Sigmoid colon (tissue), 7 donors: ENCODE data around the gene GMPPA. TPM values are rescaled to one million over a fixed set of nuclear protein-coding genes. Genes with fewer than 3 reads are reported as not detected.

Source experiments
- DNase-seq: peaks from one replicate; pipeline ENCODE4 v3.0.0-alpha.2; 2019
- H3K27ac ChIP-seq, 4 donors: fragments of 200-600 bp; sonication (generic); one replicate each; pipeline ENCODE4 v1.5.1; 2016 to 2019; ENCODE audit warnings: mild to moderate bottlenecking in 1 of 4
- H3K27me3 ChIP-seq, 3 donors: fragments of 200-600 bp; sonication (generic); one replicate each; pipeline ENCODE4 v1.5.1; 2019; ENCODE audit warnings: mild to moderate bottlenecking in 1 of 3
- H3K36me3 ChIP-seq, 4 donors: fragments of 200-600 bp; sonication (generic); one replicate each; pipeline ENCODE4 v1.5.1; 2016 to 2019
- H3K4me1 ChIP-seq, 4 donors: fragments of 200-600 bp; sonication (generic); one replicate each; pipeline ENCODE4 v1.5.1; 2017 to 2019
- H3K4me3 ChIP-seq, 4 donors: fragments of 200-600 bp; sonication (generic); one replicate each; pipeline ENCODE4 v1.5.1; 2017 to 2019; ENCODE audit warnings: mild to moderate bottlenecking in 2 of 4, moderate library complexity in 1 of 4
- H3K9me3 ChIP-seq, 4 donors: fragments of 200-600 bp in 3 of 4; sonication (generic) in 3 of 4; one replicate each; pipeline versions ENCODE4 v1.5.1 to v1.6.1; 2013 to 2019
- CTCF ChIP-seq, 4 experiments: fragments of 450-650 bp in 3 of 4; fragments of 200-600 bp in 1 of 4; IDR thresholded peaks; one replicate each; pipeline ENCODE4 v1.5.1; 2016 to 2019; ENCODE audit warnings: antibody characterized with exemption in 4 of 4, mild to moderate bottlenecking in 3 of 4, moderate library complexity in 2 of 4
- EP300 ChIP-seq, 4 donors: sonication (generic); formaldehyde crosslinking; IDR thresholded peaks; one replicate each; pipeline ENCODE4 v1.6.1; 2017; ENCODE audit warnings: antibody characterized with exemption in 4 of 4
- POLR2A ChIP-seq, 2 donors: fragments of 450-650 bp; IDR thresholded peaks; one replicate each; pipeline ENCODE4 v1.6.1; 2016; ENCODE audit warnings: antibody characterized with exemption in 2 of 2, mild to moderate bottlenecking in 2 of 2, moderate library complexity in 2 of 2
- POLR2AphosphoS5 ChIP-seq, 4 donors: sonication (generic); formaldehyde crosslinking; IDR thresholded peaks; one replicate each; pipeline ENCODE4 v1.6.1; 2017; ENCODE audit warnings: antibody characterized with exemption in 4 of 4
- WGBS, 2 donors: extraction: QIAGEN DNeasy Blood & Tissue Kit; methylation state at CpG; one replicate each; pipeline ENCODE4 v1.1.7; 2013; 5-methylcytosine and 5-hydroxymethylcytosine counted together
- intact Hi-C: fragments of 100-400 bp; cut with DNase I; formaldehyde crosslinking; loops from one replicate; pipeline ENCODE4 v1.15.1; 2023
- polyA plus RNA-seq, 3 donors: library from polyadenylated mRNA; stranded (reverse); fragments of 200-250 nt; gene quantifications; one replicate each; pipeline ENCODE4 v1.2.3, GENCODE V29; 2013
- total RNA-seq, 4 donors: library from RNA; depleted of rRNA; stranded (reverse); fragments of >200 nt; gene quantifications; one replicate each; pipeline ENCODE4 v1.1.0, GENCODE V29; 2016
- donor health status: healthy with polysubstance abuse.
- donor health status: Bipolar disorder and iron deficiency.
- donor health status: healthy.

GMPPA gene
- total and polyA plus RNA-seq, 7 donors = 13.9 to 52.8 (median 24.7) TPM

- Histone ChIP-seq H3K4me1 (peaks cover 0 to 98% (median 88%) of the 10 kb centered on the region in 4 donors), H3K27me3 (no peaks in the 10 kb centered on the region), H3K36me3 (peaks cover 0 to 51% (median 10%) of the 10 kb centered on the region in 4 donors), H3K4me3 (no peak overlapping the region), H3K27ac (peak overlapping the region; percentile 96 to 99 (median 99)), H3K9me3 (no peaks in the 10 kb centered on the region)
- no peak for TF ChIP-seq POLR2A (IDR thresholded peaks at IDR 0.05)
- TF ChIP-seq EP300 (IDR thresholded peaks at IDR 0.05) = no peak
- TF ChIP-seq POLR2AphosphoS5 (IDR thresholded peaks at IDR 0.05) = no peak
- no peak for TF ChIP-seq CTCF (IDR thresholded peaks at IDR 0.05)
- intact Hi-C loops = no loop called here
- no peak for DNase-seq
- 88 to 91% methylated on average over 8 of the region's 8 CpGs for WGBS, 2 donors
Observed at GRCh38 chr2:219458996-219459395, 39.7 kb upstream of the GMPPA start.

GRCh38 chr2:219459460-219460311 is 39.0 kb upstream of the GMPPA start:
- Histone ChIP-seq H3K27ac (peak overlapping the region; percentile 96 to 99 (median 99)), H3K27me3 (no peaks in the 10 kb centered on the region), H3K4me1 (peaks cover 0 to 98% (median 88%) of the 10 kb centered on the region in 4 donors), H3K4me3 (peak overlapping the region in 2 of 4 donors; percentile 42 to 46), H3K36me3 (peaks cover 0 to 58% (median 15%) of the 10 kb centered on the region in 4 donors), H3K9me3 (no peaks in the 10 kb centered on the region)
- 52 to 59% methylated on average over 14 of the region's 14 CpGs for WGBS, 2 donors
- peak; percentile 88 for DNase-seq
- TF ChIP-seq EP300 (IDR thresholded peaks at IDR 0.05) = no peak
- peak in 2 of 4 donors; percentile 18 to 53 for TF ChIP-seq POLR2AphosphoS5 (IDR thresholded peaks at IDR 0.05)
- no peak for TF ChIP-seq POLR2A (IDR thresholded peaks at IDR 0.05)
- TF ChIP-seq CTCF (IDR thresholded peaks at IDR 0.05) = peak; percentile 72 to 92 (median 89)
- intact Hi-C loops = loop anchor here (2.0 kb wide), 1 partner anchor 37 kb away; a partner anchor contains a TSS

GRCh38 chr2:219460424-219460926 is 38.2 kb upstream of the GMPPA start:
- no peaks in the 10 kb centered on the region for H3K27me3 ChIP-seq
- H3K4me3 ChIP-seq = peak overlapping the region; percentile 4 to 46 (median 38)
- H3K9me3 ChIP-seq = no peaks in the 10 kb centered on the region
- no peak for TF ChIP-seq CTCF (IDR thresholded peaks at IDR 0.05)
- TF ChIP-seq POLR2A (IDR thresholded peaks at IDR 0.05) = peak; percentile 39 to 67
- TF ChIP-seq POLR2AphosphoS5 (IDR thresholded peaks at IDR 0.05) = peak; percentile 78 to 90 (median 84)
- peak in 1 of 4 donors; percentile 74 for TF ChIP-seq EP300 (IDR thresholded peaks at IDR 0.05)
- intact Hi-C loops = loop anchor here (2.0 kb wide), 1 partner anchor 36 kb away; a partner anchor contains a TSS
- 57 to 74% methylated on average over 18 of the region's 18 CpGs for WGBS, 2 donors
- H3K27ac ChIP-seq = peak overlapping the region; percentile 96 to 99 (median 99)
- peak; percentile 97 for DNase-seq
- H3K4me1 ChIP-seq = peaks cover 0 to 98% (median 88%) of the 10 kb centered on the region in 4 donors
- H3K36me3 ChIP-seq = peaks cover 0 to 60% (median 22%) of the 10 kb centered on the region in 4 donors

GRCh38 chr2:219461047-219461514 is 37.6 kb upstream of the GMPPA start:
- DNase-seq = peak; percentile 89
- Histone ChIP-seq H3K4me3 (peak overlapping the region; percentile 4 to 46 (median 38)), H3K27ac (peak overlapping the region; percentile 96 to 99 (median 99)), H3K27me3 (no peaks in the 10 kb centered on the region), H3K9me3 (no peaks in the 10 kb centered on the region), H3K4me1 (peaks cover 0 to 98% (median 91%) of the 10 kb centered on the region in 4 donors), H3K36me3 (peaks cover 0 to 60% (median 27%) of the 10 kb centered on the region in 4 donors)
- WGBS, 2 donors = 33 to 56% methylated on average over 11 of the region's 11 CpGs
- intact Hi-C loops = loop anchor here (2.0 kb wide), 1 partner anchor 36 kb away; a partner anchor contains a TSS
- no peak for TF ChIP-seq CTCF (IDR thresholded peaks at IDR 0.05)
- peak in 1 of 4 donors; percentile 11 for TF ChIP-seq POLR2AphosphoS5 (IDR thresholded peaks at IDR 0.05)
- peak in 1 of 4 donors; percentile 47 for TF ChIP-seq EP300 (IDR thresholded peaks at IDR 0.05)
